ENCODE data around the gene ASB9. TPM values are rescaled to one million over a fixed set of nuclear protein-coding genes. Genes with fewer than 3 reads are reported as not detected.

Gene ASB9
- total and polyA plus RNA-seq, 2 of the 8 experiments (the other 6 are each of a cell fraction or from before 2014, with no cell fraction given) = 0.54 to 1.2 TPM

DNA sequence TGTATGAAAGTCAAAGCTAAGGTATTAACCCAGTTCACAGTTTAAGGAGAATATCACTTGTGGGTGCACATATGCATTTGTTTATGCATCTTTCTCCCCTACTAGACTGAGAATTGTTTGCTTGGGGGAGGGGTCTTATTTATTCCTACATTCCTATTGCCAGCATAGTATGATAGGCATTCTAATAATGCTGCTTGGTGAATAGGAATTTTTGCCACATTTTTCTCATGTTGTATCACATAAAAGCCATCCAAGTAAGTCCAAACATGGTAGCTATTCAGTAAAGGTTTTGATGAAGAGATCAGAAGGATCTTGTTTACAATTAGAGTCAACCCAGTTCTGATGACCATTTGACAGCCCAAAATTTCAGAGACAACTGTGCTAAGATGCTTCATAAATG is 48.6 kb downstream of the ASB9 start:
- Histone ChIP-seq H2BK20ac (ENCODE audit: low read length) (no peak overlapping the region), H2BK15ac (ENCODE audit: low read length) (no peak overlapping the region), H3K14ac (ENCODE audit: insufficient read length) (no peak overlapping the region), H3K79me1 (ENCODE audit: low read depth, low read length) (no peaks in the 10 kb centered on the region), H3K9me3 (ENCODE audit: insufficient read depth in 2 of 2, low read depth in 1 of 2, low read length in 1 of 2) (no peaks in the 10 kb centered on the region), H3K27me3 (replicated peaks in 1 of 4; ENCODE audit: control insufficient read depth in 3 of 4, extremely low read depth in 1 of 4, insufficient read depth in 3 of 4, low read length in 3 of 4) (no peaks in the 10 kb centered on the region), H3K56ac (replicated peaks; ENCODE audit: insufficient read length, low read depth, low read length) (no peak overlapping the region), H2AFZ (ENCODE audit: low read length) (no peak overlapping the region), H4K8ac (ENCODE audit: extremely low read depth, insufficient read depth, low read length) (no peak overlapping the region), H3K79me2 (ENCODE audit: control insufficient read depth in 1 of 2, insufficient read depth in 2 of 2, low read length in 2 of 2) (no peaks in the 10 kb centered on the region), H3K23me2 (ENCODE audit: low read depth, low read length) (no peaks in the 10 kb centered on the region), H4K20me1 (replicated peaks in 1 of 2; ENCODE audit: control insufficient read depth in 1 of 2, insufficient read depth in 2 of 2, low read length in 2 of 2) (no peaks in the 10 kb centered on the region), H4K5ac (ENCODE audit: insufficient read length, low read depth, low read length) (no peak overlapping the region), H2BK12ac (ENCODE audit: low read depth, low read length) (no peak overlapping the region), H3K4me2 (ENCODE audit: insufficient read depth in 1 of 2, low read depth in 2 of 2, low read length in 2 of 2) (no peak overlapping the region), H3K23ac (ENCODE audit: insufficient read length) (no peak overlapping the region), H3K18ac (ENCODE audit: extremely low read depth, low read length) (no peak overlapping the region), H2BK5ac (ENCODE audit: low read depth, low read length) (no peak overlapping the region), H3K9ac (replicated peaks in 1 of 4; ENCODE audit: extremely low read depth in 1 of 4, low read depth in 3 of 4, low read length in 3 of 4) (no peak overlapping the region), H2AK5ac (ENCODE audit: low read depth, low read length) (no peak overlapping the region), H3K27ac (ENCODE audit: low read depth, low read length) (no peak overlapping the region), H3K4ac (replicated peaks; ENCODE audit: insufficient read length, low read depth, low read length) (no peak overlapping the region), H2BK120ac (replicated peaks; ENCODE audit: low read depth, low read length) (no peak overlapping the region), H3K4me1 (replicated peaks in 1 of 4; ENCODE audit: control insufficient read depth in 3 of 4, insufficient read depth in 4 of 4, low read length in 3 of 4) (no peaks in the 10 kb centered on the region), H4K91ac (replicated peaks; ENCODE audit: insufficient read length, low read length) (no peak overlapping the region), H3K4me3 (ENCODE audit: extremely low read depth in 1 of 4, insufficient read depth in 2 of 4, low read depth in 3 of 4, low read length in 4 of 4) (no peak overlapping the region), H3K36me3 (ENCODE audit: control insufficient read depth in 2 of 4, insufficient read depth in 4 of 4, low read length in 3 of 4) (no peaks in the 10 kb centered on the region)
- TF ChIP-seq CBX5 (IDR thresholded peaks at IDR 0.05; ENCODE audit: low read depth, low read length) (no peak), RXRA (IDR thresholded peaks at IDR 0.05; ENCODE audit: insufficient read depth, low read depth, low read length) (no peak), CEBPB (IDR thresholded peaks at IDR 0.05; ENCODE audit: low read depth, low read length) (no peak), RNF2 (IDR thresholded peaks at IDR 0.05; ENCODE audit: borderline replicate concordance, low read depth, low read length, missing control alignments, poor library complexity, severe bottlenecking) (no peak), EGR1 (IDR thresholded peaks at IDR 0.05; ENCODE audit: borderline replicate concordance, low read depth, low read length) (no peak), CHD1 (IDR thresholded peaks at IDR 0.05; ENCODE audit: low read depth, low read length) (no peak)
- ChIA-PET POLR2A (ENCODE audit: partially characterized antibody) (no interaction called here), CTCF (ENCODE audit: partially characterized antibody) (interaction anchor here (0.7 kb wide), 1 partner anchor 9 kb away, joined by 3 read pairs; no protein-coding TSS in a partner anchor)
- FAIRE-seq = no peak
- DNase-seq (ENCODE audit: low read depth in 1 of 2, low spot score in 2 of 2) = no peak
